Measurements from ENCODE around the gene APCDD1L. TPM values are rescaled to one million over a fixed set of nuclear protein-coding genes. Genes with fewer than 3 reads are reported as not detected.
"Not testable (repeated sequence)": the region's sequence is repeated elsewhere in the genome, so short reads cannot be mapped to it uniquely, and the experiment has no call there.

APCDD1L gene
- total RNA-seq, 1 donor from 2014 or later: 0.54 TPM

GRCh38 chr20:58434326-58434725 lies 80.9 kb downstream of the APCDD1L start:
- intact Hi-C loops (cut with DNase I): no loop called here
- ATAC-seq (ENCODE audit: poor library complexity): no peak
- no peak for DNase-seq

GRCh38 chr20:58433759-58434158 lies 81.4 kb downstream of the APCDD1L start:
- intact Hi-C loops (cut with DNase I): no loop called here
- ATAC-seq (ENCODE audit: poor library complexity): peak; percentile 40

GRCh38 chr20:58433029-58433647 lies 82.1 kb downstream of the APCDD1L start:
- intact Hi-C loops (cut with DNase I): no loop called here

More at GRCh38 chr20:58433759-58434158, 81.4 kb downstream of the APCDD1L start:
- no peak for DNase-seq

DNA sequence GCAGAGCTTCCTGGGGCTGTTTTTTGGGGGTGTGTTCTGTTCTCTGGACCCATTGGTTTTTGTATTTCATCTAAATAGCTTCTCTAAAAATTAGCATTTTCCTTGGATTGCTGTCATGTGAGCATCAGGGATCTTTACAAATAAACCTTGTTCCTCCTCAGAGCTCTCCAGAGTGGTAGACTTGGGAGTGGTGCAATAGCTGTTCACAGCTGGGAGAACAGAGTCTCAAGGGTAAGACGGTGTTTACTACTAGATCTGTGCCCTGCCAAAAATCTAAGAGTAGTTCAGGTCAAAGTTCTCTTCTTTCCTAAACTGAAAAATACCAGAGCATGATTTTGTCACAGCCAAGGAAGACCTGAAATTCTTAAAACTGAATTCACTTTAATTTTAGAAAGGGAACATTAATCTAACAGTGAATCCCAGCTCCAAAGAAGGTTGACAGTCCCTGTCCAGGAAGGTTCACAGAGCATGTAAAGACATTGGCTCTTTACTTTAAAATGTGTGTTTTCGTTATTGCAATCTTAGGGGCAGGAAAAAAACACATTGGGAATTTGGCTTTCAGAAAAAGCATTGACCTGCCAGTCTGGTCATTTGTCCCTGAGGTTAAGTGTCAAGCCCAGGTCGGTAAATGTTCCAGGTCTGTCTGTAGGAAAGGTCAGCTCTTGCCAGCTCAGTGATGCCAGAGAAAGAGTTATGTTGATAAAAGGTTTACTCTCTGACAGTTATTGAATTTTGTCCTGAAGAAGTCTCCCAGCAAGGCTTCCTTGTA lies 82.8 kb downstream of the APCDD1L start:
- ATAC-seq (ENCODE audit: poor library complexity) (peak; percentile 73), DNase-seq (no peak)
- intact Hi-C loops (cut with DNase I): no loop called here

More at GRCh38 chr20:58433029-58433647, 82.1 kb downstream of the APCDD1L start:
- DNase-seq (no peak), ATAC-seq (ENCODE audit: poor library complexity) (no peak)

GRCh38 chr20:58431134-58431533 lies 84.1 kb downstream of the APCDD1L start:
- intact Hi-C loops (cut with DNase I): no loop called here
- no peak for DNase-seq
- ATAC-seq (ENCODE audit: poor library complexity): no peak

- DNase-seq (no peak), ATAC-seq (ENCODE audit: poor library complexity) (no peak)
- intact Hi-C loops (cut with DNase I): no loop called here
Measured at GRCh38 chr20:58429303-58429702, 85.9 kb downstream of the APCDD1L start.

GRCh38 chr20:58428364-58428763 lies 86.8 kb downstream of the APCDD1L start:
- DNase-seq (no peak), ATAC-seq (ENCODE audit: poor library complexity) (no peak)
- intact Hi-C loops (cut with DNase I): no loop called here

- intact Hi-C loops (cut with DNase I); ATAC-seq (ENCODE audit: poor library complexity); DNase-seq: not testable (repeated sequence)
Measured at GRCh38 chr20:58427571-58427970, 87.6 kb downstream of the APCDD1L start.

GRCh38 chr20:58424218-58424969 lies 90.8 kb downstream of the APCDD1L start:
- DNase-seq (no peak), ATAC-seq (ENCODE audit: poor library complexity) (no peak)
- intact Hi-C loops (cut with DNase I): no loop called here

DNA sequence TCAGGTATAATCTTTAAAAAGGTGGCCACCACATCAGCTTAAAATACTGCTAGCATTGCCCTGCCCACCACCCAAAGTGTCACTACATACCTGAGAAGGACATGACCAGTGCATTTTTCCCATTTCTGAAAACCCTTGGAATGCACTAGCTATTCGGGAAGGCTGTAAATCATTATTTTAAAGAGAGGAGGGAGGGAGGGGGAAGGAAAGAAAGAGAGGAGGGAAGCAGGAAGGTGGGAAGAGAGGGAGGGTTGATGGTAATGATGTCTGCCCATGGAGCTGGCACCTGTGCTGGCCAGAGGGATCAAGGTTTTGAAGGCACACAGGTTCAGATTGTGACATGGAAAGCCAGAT lies 93.7 kb downstream of the APCDD1L start:
- intact Hi-C loops (cut with DNase I): no loop called here
- no peak for DNase-seq
- ATAC-seq (ENCODE audit: poor library complexity): no peak

- DNase-seq (no peak), ATAC-seq (ENCODE audit: poor library complexity) (no peak)
- intact Hi-C loops (cut with DNase I): no loop called here
Measured at GRCh38 chr20:58420798-58421496, 94.3 kb downstream of the APCDD1L start.

GRCh38 chr20:58418949-58419748 lies 96.0 kb downstream of the APCDD1L start:
- intact Hi-C loops (cut with DNase I): no loop called here
- DNase-seq (no peak), ATAC-seq (ENCODE audit: poor library complexity) (no peak)

GRCh38 chr20:58417438-58417837 lies 97.8 kb downstream of the APCDD1L start:
- ATAC-seq (ENCODE audit: poor library complexity): no peak
- intact Hi-C loops (cut with DNase I): no loop called here
- DNase-seq: no peak

DNA sequence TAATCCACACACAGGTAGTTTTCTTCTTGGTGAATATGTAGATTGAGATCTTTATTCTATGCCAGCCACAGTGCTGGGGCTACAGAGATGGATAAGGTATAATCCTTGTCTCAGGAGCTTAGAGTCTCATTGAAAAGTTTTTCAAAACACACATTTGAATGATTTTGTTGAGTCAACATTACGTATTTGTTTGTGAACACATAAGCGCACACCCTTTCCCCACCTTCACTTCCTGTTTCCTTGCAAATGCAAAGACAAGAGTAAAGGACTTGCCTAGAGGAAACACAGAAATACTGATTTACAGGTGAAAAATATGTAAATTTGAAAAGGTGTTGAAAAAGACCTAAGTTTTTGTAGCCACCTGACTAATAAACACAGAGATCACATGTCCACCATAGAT lies 98.4 kb downstream of the APCDD1L start:
- intact Hi-C loops (cut with DNase I): no loop called here
- ATAC-seq (ENCODE audit: poor library complexity): no peak

DNA sequence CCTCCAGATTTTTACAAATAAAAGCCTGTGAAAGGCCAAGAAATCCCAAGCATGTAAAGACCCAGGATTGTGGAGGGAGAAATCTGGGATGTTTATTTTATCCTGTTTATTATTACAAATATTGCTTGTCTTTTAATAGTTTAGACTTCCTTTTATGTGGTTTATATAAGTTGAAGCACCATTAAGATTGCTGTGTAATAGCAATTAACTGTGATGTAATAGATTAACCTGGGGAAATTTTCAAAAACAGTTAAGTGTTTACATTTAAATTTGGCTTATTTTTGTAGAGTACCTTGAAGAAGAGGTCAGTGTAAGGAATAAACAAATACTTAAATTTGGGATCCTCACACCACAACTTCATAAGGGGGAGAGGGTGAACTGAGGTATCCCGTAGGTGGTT lies 99.1 kb downstream of the APCDD1L start:
- ATAC-seq (ENCODE audit: poor library complexity): no peak
- DNase-seq: no peak
- intact Hi-C loops (cut with DNase I): no loop called here

More for the DNA sequence above, 98.4 kb downstream of the APCDD1L start:
- no peak for DNase-seq

GRCh38 chr20:58414786-58415185 lies 100.4 kb downstream of the APCDD1L start:
- intact Hi-C loops (cut with DNase I); ATAC-seq (ENCODE audit: poor library complexity); DNase-seq: not testable (repeated sequence)

GRCh38 chr20:58414216-58414615 lies 101.0 kb downstream of the APCDD1L start:
- intact Hi-C loops (cut with DNase I); ATAC-seq (ENCODE audit: poor library complexity); DNase-seq: not testable (repeated sequence)

Measured in Right ventricle myocardium superior (tissue), 1 donor.